Common myeloid progenitor, CD34-positive (primary cell): ENCODE data around the gene UMODL1.
A peak's percentile ranks its signal among the peaks of the same experiment; 100 is the strongest.

Experiments used
- CTCF ChIA-PET: fragments of 350-600 bp; sonication (Branson Sonifier 250); formaldehyde crosslinking; loops from one replicate; lab custom pipeline; 2021; ENCODE audit warnings: antibody characterized with exemption; lab: Charles Lee
- POLR2A ChIA-PET: fragments of 350-600 bp; sonication (Branson Sonifier 250); formaldehyde crosslinking; loops from one replicate; lab custom pipeline; 2021; ENCODE audit warnings: antibody characterized with exemption; lab: Charles Lee
- DNase-seq, 3 donors: peaks; one replicate each; pipeline versions ENCODE4 v3.0.0 to v3.0.0-alpha.2; 2013
- H3K27ac ChIP-seq, 2 experiments: 1 replicate in 1 of 2; 2 replicates in 1 of 2; pipeline ENCODE4 v1.7.0; 2013; ENCODE audit warnings: inconsistent platforms in 2 of 2, low read length in 2 of 2, mild to moderate bottlenecking in 2 of 2, low read depth in 1 of 2, moderate library complexity in 1 of 2; ENCODE audit not compliant: severe bottlenecking in 2 of 2, insufficient read depth in 1 of 2, poor library complexity in 1 of 2
- H3K27me3 ChIP-seq, 5 experiments: replicated peaks in 2 of 5; 1 replicate in 3 of 5; 2 replicates in 2 of 5; pipeline versions ENCODE4 v1.6.1 to v1.7.0; 2013; ENCODE audit warnings: low read length in 4 of 5, mild to moderate bottlenecking in 2 of 5, moderate library complexity in 2 of 5, inconsistent platforms in 1 of 5; ENCODE audit not compliant: insufficient read depth in 5 of 5, control insufficient read depth in 4 of 5
- H3K36me3 ChIP-seq, 4 experiments: 1 replicate in 2 of 4; 2 replicates in 2 of 4; pipeline versions ENCODE4 v1.6.1 to v1.7.0; 2013; ENCODE audit warnings: low read length in 3 of 4, control low read depth in 1 of 4, mild to moderate bottlenecking in 1 of 4; ENCODE audit not compliant: control insufficient read depth in 4 of 4, insufficient read depth in 4 of 4
- H3K4me1 ChIP-seq, 4 experiments: 1 replicate in 3 of 4; 2 replicates in 1 of 4; pipeline versions ENCODE4 v1.6.1 to v1.7.1; 2013; ENCODE audit warnings: low read length in 3 of 4, mild to moderate bottlenecking in 3 of 4, control low read depth in 1 of 4, inconsistent platforms in 1 of 4, moderate library complexity in 1 of 4; ENCODE audit not compliant: control insufficient read depth in 4 of 4, insufficient read depth in 4 of 4; ENCODE audit errors: control extremely low read depth in 1 of 4
- H3K4me3 ChIP-seq, 7 experiments: 1 replicate in 4 of 7; 2 replicates in 3 of 7; pipeline versions ENCODE4 v1.5.1 to v1.7.0; 2013; ENCODE audit warnings: mild to moderate bottlenecking in 7 of 7, low read length in 6 of 7, moderate library complexity in 6 of 7, inconsistent platforms in 2 of 7, low read depth in 2 of 7, control low read depth in 1 of 7; ENCODE audit not compliant: insufficient read depth in 4 of 7, control insufficient read depth in 1 of 7; ENCODE audit errors: extremely low read depth in 1 of 7
- H3K9me3 ChIP-seq, 5 experiments: 1 replicate in 4 of 5; 2 replicates in 1 of 5; pipeline versions ENCODE4 v1.6.1 to v1.7.1; 2013; ENCODE audit warnings: low read length in 4 of 5, mild to moderate bottlenecking in 2 of 5, inconsistent platforms in 1 of 5, low read depth in 1 of 5, moderate library complexity in 1 of 5; ENCODE audit not compliant: control insufficient read depth in 4 of 5, insufficient read depth in 2 of 5; ENCODE audit errors: control extremely low read depth in 1 of 5
- WGBS: methylation state at CpG from one replicate; pipeline ENCODE4 v1.1.5; 2013; ENCODE audit not compliant: insufficient coverage; 5-methylcytosine and 5-hydroxymethylcytosine counted together

The UMODL1 gene

DNA sequence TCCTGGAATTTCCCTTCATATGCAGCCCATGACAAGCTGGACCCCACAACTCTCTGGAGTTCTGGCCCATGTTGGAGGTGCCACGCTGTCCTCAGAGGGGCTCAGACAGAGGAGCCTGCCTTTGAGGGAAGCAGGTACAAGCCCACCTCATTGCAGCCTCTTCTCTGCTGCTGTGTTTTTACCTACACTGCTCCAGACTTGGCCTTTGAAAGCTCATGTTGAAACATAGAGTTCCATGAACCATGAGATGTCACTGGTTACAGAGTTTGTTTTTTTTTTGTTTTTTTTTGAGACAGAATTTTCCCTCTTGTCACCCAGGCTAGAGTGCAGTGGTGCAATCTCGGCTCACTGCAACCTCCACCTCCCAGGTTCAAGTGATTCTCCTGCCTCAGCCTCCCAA lies 38.9 kb upstream of the UMODL1 start:
- Histone ChIP-seq H3K4me1 (peaks cover 4 to 44% (median 37%) of the 10 kb centered on the region in 4 experiments), H3K9me3 (no peaks in the 10 kb centered on the region), H3K4me3 (no peak overlapping the region), H3K36me3 (no peaks in the 10 kb centered on the region), H3K27me3 (no peaks in the 10 kb centered on the region), H3K27ac (no peak overlapping the region)
- WGBS: 100% methylated on average over 1 of the region's 2 CpGs
- no peak for DNase-seq
- POLR2A ChIA-PET: no interaction called here
- CTCF ChIA-PET: interaction anchor here (1.3 to 2.2 kb wide), 3 partner anchors 13 to 76 kb away, joined by 3 to 9 read pairs (median 7); no protein-coding TSS in a partner anchor

DNA sequence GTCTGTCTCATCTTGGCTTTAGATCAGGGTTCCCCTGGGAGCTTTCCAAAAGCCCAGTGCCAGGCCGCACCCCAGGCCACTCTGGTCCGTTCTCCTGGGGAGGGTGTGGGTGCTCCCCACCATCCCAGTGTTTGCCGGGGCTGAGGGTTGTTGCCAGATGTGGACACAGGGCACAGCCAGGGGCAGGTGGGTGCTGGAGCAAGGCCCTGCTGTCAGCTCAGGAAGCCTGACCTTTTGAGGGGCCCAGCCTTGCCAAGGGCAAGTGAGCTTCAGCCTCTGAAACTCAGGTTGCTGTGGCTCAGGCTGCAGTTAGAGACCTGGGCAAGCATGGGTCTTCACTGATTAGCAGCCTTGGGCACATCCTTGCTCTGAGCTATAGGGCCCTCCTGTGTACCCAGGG lies 38.1 kb upstream of the UMODL1 start:
- no peaks in the 10 kb centered on the region for H3K27me3 ChIP-seq
- no peak for DNase-seq
- POLR2A ChIA-PET: no interaction called here

DNA sequence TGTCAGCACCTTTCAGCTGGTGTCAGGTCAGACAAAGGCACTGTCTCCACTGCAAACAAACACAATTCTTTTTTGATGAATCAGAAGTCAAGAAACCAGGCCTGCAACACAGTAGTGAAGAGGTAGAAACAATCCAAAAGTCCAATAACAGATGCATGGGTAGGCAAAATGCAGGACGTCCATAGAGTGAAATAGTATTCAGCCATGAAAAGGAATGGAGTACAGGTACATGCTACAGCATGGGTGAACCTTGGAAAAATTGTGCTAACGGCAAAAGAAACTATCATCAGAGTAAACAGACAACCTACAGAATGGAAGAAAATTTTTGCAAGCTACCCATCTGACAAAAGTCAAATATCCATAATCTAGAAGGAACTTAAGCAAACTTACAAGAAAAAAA lies 34.8 kb upstream of the UMODL1 start:
- Histone ChIP-seq H3K36me3 (no peaks in the 10 kb centered on the region), H3K4me3 (no peak overlapping the region), H3K27me3 (no peaks in the 10 kb centered on the region), H3K9me3 (no peaks in the 10 kb centered on the region), H3K27ac (no peak overlapping the region), H3K4me1 (peaks cover 0 to 16% (median 11%) of the 10 kb centered on the region in 4 experiments)
- DNase-seq: no peak
- ChIA-PET POLR2A (no interaction called here), CTCF (interaction anchor here (0.8 to 1.6 kb wide), 3 partner anchors 9 to 24 kb away, joined by 3 to 5 read pairs (median 3); no protein-coding TSS in a partner anchor)
- WGBS: 100% methylated on average over 2 of the region's 2 CpGs

More for the DNA sequence above, 38.1 kb upstream of the UMODL1 start:
- H3K36me3 ChIP-seq: no peaks in the 10 kb centered on the region
- H3K4me1 ChIP-seq: peaks cover 4 to 40% (median 30%) of the 10 kb centered on the region in 4 experiments
- 86% methylated on average over 2 of the region's 3 CpGs for WGBS
- no peak overlapping the region for H3K4me3 ChIP-seq
- CTCF ChIA-PET: interaction anchor here (1.1 to 2.2 kb wide), 3 partner anchors 10 to 31 kb away, joined by 3 to 9 read pairs (median 7); no protein-coding TSS in a partner anchor
- no peaks in the 10 kb centered on the region for H3K9me3 ChIP-seq
- no peak overlapping the region for H3K27ac ChIP-seq

DNA sequence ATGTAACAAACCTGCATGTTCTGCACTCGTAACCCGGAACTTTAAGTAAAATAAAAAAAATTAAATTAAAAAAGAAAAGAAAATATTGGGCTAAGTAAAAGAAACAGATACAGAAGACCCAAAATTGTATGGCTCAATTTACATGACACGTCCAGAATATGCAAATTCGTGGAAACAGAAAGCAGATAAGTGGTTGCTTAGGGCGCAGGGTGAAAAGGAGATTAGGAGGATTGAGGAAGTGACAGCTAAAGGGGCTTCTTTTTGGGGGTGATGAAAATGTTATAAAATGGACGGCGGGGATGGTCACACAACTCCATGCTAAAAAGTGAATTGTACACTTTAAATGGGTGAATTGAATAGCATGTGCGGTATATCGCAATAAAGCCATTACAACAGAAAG lies 33.6 kb upstream of the UMODL1 start:
- Histone ChIP-seq H3K4me1 (peaks cover 0 to 7% (median 2%) of the 10 kb centered on the region in 4 experiments), H3K4me3 (no peak overlapping the region), H3K27ac (no peak overlapping the region), H3K36me3 (no peaks in the 10 kb centered on the region), H3K9me3 (no peaks in the 10 kb centered on the region), H3K27me3 (no peaks in the 10 kb centered on the region)
- WGBS: 79% methylated on average over 3 of the region's 9 CpGs
- DNase-seq: peak in 2 of 3 donors; percentile 40 to 64
- CTCF ChIA-PET: no interaction called here
- POLR2A ChIA-PET: no interaction called here

DNA sequence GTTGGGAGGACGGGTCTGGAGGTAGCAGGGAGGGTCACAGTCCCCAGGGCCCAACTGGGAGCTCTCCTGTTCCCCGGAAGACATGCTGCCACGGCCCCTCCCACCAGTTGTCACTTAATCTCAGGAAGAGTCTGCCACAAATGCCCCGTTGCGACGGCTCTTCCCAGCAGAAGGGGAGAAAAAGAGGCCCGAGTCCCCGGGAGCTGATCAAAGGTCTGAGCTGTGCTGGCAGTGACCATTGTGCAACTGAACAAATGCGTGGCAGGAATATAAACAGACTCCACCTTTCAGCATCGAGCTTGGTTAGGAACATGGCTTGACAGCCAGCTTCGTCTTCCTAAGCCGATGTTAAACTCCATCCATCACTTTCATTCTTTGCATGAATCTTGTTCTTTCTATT lies 33.2 kb upstream of the UMODL1 start:
- whole genome bisulfite sequencing: 80% methylated on average over 9 of the region's 12 CpGs
- POLR2A ChIA-PET: no interaction called here
- H3K4me1 ChIP-seq: peaks cover 0 to 7% (median 2%) of the 10 kb centered on the region in 4 experiments
- CTCF ChIA-PET: interaction anchor here (1.2 kb wide), 2 partner anchors 10 to 75 kb away, joined by 3 read pairs; no protein-coding TSS in a partner anchor
- no peak overlapping the region for H3K4me3 ChIP-seq
- H3K27me3 ChIP-seq: no peaks in the 10 kb centered on the region
- no peaks in the 10 kb centered on the region for H3K9me3 ChIP-seq
- no peaks in the 10 kb centered on the region for H3K36me3 ChIP-seq
- no peak for DNase-seq
- no peak overlapping the region for H3K27ac ChIP-seq

DNA sequence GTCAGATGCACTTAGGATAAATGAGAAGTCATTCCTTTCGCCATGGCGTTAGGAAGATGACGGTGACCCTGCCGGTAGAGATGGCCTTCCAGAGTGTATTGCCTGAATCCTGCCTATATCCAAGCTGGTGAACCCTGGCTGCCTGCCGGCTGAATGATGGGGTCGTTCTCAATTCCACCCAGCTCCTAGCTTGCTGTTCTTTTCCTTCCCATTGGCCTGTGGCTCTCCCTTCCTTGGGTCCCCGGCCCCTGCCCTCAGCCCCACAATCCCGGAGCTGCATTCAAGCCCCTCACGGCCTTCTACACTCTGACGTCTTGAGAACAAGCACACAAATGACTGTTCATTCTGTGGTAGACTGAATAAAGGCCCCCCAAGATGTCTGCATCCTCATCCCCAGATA lies 32.7 kb upstream of the UMODL1 start:
- WGBS: 95% methylated on average over 10 of the region's 10 CpGs
- Histone ChIP-seq H3K4me1 (peaks cover 0 to 7% (median under 1%) of the 10 kb centered on the region in 4 experiments), H3K4me3 (no peak overlapping the region), H3K27me3 (no peaks in the 10 kb centered on the region), H3K9me3 (no peaks in the 10 kb centered on the region), H3K36me3 (no peaks in the 10 kb centered on the region), H3K27ac (no peak overlapping the region)
- DNase-seq: no peak
- CTCF ChIA-PET: interaction anchor here (1.2 kb wide), 2 partner anchors 10 to 74 kb away, joined by 3 read pairs; no protein-coding TSS in a partner anchor
- POLR2A ChIA-PET: no interaction called here

DNA sequence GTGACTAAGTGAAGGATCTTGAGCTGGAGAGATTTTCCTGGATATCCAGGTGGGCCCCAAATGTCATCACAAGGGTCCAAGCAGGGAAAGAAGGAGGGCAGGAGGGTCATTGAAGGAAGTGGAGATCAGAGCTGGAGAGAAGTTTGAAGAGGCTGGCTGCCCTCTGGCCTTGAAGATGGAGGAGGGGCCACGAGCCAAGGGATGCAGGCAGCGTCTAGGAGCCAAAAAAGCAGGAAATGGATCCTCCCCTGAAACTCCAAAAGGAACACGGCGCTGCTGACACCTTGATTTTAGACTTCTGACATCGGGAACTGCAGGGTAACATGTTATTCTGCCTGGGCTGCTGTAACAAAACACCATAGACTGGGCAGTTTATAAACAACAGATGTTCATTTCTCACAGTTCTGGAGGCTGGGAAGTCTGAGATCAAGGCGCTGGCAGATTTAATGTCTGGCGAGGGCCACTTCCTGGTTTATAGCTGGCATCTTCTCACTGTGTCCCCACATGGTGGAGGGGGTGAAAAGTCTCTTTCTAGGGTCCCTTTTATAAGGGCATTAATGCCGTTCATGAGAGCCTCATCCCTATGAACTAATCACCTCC lies 32.2 kb upstream of the UMODL1 start:
- no peaks in the 10 kb centered on the region for H3K36me3 ChIP-seq
- no peaks in the 10 kb centered on the region for H3K9me3 ChIP-seq
- no peak overlapping the region for H3K4me3 ChIP-seq
- ChIA-PET CTCF (interaction anchor here (0.9 to 1.2 kb wide), 3 partner anchors 9 to 74 kb away, joined by 3 read pairs; no protein-coding TSS in a partner anchor), POLR2A (no interaction called here)
- H3K27me3 ChIP-seq: no peaks in the 10 kb centered on the region
- 88% methylated on average over 6 of the region's 8 CpGs for WGBS
- no peak overlapping the region for H3K27ac ChIP-seq
- peak in 2 of 3 donors; percentile 25 to 41 for DNase-seq
- H3K4me1 ChIP-seq: peaks cover 0 to 7% (median 0%) of the 10 kb centered on the region in 4 experiments
